HPDE6-E6E7 (cell line): ENCODE measurements around the gene CAMK2A.

ENCODE experiments used
- DNase-seq: peaks from one replicate; pipeline ENCODE4 v3.0.0; 2011; ENCODE audit warnings: missing footprints; ENCODE audit errors: extremely low spot score

The CAMK2A gene

DNA sequence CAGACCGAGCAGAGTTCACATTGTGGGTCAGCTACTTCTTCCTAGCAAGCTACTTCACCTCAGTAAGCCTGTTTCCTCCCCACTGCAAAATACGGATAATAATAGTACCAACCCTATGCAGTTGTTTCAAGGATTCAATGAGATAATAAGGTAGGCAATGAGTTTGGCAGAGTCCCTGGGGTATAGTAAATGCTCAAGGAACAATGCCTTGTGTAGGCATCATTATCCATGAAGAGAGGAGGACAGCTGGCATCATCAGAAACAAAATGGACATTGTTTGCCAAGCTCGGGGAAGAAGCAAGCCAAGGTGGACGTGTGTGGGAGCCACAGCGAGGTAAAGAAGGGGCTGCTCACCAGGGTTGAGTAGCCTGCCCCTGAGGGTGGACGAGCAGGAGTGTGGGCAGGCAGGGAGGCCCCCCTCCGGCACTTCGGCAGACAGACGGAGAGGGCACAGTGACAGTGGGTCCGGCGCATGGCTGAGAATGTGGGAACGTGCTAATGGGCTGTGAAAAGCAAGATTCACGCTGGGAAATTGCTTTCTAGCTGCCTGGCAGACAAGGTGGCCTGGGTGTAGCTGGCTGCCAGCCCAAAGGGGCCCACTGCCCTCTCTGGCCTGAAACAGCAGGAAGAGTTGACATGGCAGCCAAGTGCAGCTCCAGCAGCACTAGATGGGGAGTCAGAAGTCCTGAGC is 10.1 kb downstream of the CAMK2A start:
- no peak for DNase-seq

DNA sequence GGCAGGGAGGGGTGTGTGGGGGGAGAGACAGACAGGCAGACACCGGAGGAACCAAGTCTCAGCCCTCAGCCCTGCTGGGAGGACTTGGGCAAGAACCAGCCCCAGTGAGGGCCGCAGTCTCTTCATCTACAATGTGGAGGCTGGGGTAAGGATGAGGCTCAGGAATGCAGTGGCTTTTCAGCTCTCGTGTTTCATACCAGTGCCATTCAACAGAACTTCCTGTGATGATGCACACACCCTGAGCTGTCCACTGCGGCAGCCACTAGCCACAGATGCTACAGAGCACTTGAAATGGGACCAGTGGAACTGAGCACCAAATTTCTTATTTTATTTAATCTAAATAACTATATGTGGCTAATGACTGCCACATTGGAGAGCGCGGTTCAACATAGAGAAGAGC is 10.7 kb downstream of the CAMK2A start:
- no peak for DNase-seq

DNA sequence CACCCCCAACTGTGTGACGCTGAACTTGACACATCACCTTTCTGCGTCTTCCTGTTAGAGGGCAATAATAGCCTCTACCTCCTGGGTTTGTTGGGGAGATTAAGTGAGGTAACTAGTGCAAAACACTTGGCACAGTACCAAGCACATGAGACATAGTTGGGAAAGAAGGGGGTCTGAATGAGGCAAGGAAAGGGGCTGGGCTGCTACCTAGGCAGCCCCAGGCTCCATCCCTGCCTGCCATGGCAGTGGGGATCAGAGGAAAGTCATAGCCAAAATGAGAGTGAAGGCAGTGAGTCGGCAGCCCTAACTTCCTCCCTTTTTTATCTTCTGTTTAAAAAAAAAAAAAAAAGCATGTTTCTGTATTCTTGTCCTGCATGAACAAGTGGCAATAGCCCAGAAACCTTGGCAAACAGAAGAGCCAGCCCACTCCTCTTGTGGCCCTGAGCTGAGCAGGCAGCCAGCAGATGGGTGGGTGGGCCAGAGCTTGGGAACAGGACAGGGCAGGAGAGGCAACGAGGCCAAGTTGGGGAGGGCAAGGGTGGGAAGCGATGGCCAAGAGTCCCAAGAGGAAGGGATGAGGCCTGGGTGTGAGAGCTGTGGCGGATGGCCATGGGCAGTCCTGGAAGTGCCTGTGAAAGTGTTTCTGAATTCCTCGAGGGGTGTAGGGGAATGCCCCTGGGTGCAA is 11.4 kb downstream of the CAMK2A start:
- DNase-seq = no peak

DNA sequence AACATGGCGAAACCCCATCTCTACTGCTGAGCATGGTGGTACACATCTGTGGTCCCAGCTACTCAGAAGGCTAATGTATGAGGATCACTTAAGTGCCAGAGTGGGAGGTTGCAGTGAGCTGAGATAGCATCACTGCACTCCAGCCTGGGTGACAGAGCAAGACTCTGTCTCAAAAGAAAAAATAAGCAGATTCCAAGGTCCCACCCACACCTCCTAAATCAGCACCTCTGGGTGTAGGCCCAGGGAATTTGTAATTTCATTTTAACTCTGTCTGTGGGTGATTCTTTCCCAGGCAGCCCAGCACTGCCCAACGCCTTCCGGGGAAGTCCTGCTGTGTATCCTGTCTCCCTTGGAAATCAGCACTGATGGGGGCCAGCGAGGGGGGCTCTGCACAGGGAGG is 12.5 kb downstream of the CAMK2A start:
- DNase-seq = no peak

DNA sequence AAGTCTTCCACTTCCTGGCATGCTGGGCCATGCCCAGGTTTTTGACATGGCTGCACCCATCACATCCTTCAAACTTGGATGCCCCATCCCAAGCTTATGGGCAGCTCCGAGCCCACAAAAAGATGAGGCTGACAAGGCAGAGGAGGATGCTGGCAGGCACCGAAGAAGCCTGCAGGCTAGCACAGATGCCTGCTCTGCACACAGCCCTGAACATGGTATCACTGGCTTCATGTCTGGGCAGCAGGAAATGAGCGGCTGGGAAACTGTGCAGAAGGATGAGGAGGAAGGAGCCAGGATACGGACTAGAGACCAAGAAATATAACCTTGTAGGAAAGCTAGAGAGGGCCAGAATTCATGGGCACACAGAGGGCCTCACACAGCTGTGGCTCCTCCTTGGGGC is 14.8 kb downstream of the CAMK2A start:
- DNase-seq = no peak

DNA sequence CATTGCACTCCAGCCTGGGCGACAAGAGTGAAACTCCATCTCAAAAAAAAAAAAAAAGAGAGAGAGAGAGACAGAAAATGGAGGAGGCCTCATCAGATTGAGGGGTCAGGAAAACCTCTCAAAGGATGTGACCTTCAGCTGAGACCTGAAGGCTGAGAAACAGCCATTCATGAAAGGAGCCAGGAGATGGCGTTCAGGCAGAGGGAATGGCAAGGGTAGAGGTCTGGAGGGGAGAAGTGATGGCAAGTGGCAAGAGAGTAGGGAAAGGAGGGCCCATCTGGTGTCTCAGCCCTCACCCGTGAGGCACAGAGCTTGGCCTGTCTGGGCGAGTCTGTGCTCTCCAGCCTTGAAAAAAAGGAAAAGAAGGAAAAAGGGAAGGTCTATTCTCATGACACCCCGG is 17.0 kb downstream of the CAMK2A start:
- peak; percentile 49 for DNase-seq

DNA sequence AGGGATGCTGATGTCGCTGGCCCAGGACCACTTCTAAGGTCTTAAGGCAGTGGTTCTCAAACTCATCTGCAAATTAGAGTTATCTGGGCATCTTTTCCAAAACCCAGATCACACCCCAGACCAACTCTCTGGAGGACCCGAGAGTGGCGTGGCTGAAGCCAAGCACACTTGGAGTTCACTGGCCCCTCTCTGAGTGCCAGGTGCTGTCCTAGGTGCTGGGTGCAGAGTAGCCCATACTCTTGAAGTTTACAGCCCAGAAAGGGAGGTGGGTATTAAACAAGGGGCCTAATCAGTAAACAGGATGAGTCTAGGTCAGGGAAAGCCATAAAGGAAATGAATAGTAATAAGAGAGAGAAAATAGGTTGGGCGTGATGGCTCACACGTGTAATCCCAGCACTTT is 17.6 kb downstream of the CAMK2A start:
- no peak for DNase-seq

DNA sequence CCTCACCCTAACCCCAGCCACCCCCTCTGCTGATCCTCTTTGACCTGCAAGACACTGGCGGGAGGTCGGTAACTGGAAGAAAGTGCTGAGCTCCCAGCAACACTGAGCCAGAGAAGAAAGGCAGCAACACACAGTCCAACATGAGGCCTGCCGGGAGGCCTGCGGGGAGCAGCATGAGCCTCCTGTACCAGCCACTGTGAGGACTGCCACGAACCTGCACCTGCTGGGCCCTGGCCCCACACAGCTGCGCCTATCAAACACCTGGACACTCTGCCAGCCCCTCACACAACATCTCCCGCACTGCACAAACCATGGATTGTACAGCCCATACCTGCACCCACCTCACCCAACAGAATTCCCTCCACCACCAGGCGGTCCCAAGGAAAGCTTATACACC is 18.3 kb downstream of the CAMK2A start:
- no peak for DNase-seq

DNA sequence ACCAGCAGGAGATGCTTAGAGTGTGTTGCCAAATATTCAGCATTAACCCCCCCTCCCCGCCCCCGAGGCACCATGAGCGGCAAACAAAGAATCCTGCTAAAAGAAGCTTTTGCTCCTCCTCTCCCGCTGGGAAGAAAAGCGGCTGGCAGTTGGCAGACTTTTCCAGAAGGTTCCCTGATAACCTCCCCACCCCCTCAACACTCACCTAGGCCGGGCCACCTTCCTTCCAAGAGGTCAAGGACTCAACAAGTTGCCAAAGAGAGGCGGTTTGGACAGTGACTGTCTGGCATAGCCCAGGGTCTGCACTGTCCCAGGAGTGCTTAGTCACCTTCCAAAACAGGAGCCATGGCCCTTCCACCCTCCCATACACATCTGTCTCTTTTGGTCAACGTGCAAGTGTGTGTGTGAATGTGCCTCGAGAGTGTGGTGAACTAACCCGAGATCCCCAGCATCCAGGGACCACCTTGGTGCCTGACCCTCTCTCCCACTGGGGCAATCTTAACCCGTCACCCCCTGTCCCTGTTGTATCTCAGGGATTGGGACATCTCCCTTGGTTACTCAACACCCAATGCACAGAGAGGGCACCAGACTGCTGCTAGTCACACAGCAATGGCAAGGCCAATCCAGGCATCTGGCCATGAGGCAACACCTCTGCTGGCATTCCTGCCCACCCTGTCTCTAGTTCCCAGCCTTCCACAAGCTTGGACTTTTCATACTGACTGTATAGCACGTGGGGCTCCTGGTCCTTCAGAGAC is 18.9 kb downstream of the CAMK2A start:
- no peak for DNase-seq

DNA sequence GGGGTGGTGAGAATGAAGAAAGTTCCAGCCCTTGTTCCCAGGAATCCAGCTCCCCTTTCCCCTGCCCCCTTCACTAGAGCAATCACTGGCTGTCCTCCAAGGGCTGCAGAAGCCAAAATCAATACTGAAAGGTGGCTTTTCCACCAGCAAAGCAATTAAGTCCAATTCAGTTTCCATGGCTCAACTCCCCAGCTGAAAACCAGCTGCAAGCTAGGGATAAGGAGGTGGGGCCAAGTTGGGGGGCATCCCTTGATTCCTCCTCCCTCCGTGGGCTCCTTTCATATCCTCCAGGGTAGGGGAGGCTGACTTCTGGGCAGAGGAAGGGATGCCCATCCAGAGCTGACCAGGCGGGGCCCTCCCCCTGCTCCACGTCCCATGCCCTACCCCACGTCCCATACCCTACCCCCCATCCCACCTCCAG is 22.7 kb downstream of the CAMK2A start:
- DNase-seq = no peak

DNA sequence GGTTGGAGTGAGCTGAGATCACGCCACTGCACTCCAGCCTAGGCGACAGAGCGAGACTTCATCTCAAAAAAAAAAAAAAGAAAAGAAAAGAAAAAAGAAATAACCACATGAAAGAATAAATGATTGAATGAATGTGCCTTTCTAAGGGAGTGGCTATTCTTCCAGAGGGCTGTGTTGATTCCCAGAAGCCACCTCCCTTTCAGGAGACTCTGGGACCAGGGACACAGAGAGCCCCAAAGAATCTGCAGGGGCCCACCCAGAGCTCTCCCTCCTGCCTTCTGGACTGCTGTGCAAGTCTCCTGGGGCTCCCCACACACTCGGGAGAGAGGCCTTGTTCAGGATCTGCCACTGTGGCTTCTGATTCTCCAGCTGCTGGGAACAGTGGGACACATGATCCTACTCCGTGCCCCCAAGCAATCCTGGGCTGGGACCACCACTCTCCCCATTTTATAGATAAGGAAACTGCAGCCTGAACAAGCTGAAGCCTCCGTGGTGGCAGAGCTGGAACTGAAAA is 23.6 kb downstream of the CAMK2A start:
- no peak for DNase-seq

DNA sequence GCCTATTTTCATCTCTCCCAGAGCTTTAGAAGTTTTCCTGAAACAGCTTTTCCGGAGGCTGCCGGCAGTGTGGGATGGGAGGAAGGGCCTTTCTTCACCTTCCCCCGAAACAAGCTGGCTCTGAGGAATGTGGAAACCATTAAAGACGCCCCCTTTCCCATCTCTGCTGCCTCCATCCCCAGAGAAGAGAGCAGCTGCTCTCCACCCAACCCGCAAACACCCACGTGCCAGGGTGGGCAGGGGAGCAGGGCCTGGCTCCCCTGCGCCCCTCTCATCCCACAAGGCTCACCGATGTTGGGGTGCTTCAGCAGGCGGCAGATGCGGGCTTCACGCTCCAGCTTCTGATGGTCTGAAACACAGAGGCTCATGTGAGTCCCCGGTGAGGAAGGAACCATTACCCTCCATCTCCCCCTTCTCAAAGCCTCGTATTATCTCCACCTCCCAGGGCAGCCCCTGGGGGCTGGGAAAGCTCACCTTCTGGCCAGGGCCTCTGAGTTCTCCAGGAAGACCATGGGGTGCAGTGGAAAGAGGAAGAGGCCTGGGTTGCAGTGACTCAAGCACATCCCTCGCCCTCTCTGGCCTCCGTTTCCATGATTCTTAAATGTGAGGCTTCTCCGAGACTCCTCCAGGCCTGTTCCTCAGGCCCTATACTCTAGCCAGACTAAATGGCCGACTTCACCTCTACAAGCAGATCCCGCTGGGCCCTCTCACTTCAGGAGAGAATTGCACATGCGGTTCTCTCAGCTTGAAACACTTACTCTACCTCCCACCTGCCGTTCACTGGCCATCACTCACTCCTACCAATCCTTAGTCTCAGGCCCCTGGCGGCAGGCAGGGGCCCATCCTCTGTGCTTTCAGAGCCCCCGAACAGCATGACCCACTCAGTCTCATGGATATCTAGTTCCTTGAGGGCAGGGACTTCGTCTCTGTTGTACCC is 24.6 kb downstream of the CAMK2A start:
- no peak for DNase-seq

DNA sequence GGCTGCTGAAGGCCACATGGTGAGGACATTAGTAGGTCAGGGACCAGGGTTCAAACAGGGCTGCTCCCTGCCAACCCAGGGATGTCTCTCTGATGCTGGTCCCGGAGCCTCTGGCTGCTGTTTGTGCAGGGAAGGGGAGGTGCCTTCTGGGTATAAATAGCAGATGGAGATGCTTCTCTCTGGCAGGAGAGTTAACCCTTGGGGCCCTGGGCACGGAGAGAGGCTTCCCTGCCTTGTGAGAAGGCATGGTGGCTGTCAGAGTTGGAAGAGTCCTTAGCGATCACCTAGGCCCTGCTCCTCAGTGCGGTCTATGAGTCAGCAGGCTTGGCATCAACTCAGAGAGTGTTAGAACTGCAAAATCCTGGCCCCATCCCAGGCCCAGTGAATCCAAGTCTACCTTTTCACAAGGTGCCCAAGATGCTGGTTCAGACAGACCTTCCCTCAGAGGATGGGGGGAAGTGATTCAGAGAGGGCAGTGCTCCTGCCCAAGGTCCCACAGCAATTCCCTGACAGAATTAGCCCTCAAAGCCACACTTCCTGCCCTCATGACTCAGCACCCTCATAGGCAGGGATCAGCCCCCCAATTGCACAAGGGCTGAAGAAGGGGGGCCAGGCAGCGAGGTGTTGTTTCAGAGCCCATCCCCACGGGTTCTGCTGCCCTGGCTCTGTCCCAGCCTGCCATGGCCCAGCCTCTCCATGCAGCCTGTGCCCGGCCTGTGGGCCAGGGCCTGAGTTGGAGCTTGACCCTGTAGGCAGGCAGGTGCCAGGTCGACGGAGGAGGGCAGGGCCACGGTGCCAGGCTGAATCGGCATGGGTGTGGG is 25.6 kb downstream of the CAMK2A start:
- DNase-seq = peak; percentile 95

DNA sequence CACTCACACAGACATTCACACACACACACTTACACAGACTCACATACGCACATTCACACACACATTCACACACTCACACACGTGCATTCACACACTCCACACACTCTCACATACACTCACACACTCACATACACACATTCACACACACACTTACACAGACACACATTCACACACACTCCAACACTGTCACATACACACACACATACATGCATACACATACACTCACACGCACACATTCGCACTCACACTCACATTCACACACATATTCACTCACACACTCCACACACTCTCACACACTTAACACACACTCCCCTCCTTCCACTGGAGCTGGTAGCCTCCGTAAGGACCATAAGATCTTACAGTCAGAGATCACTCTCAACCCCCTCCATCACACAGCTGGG is 26.2 kb downstream of the CAMK2A start:
- no peak for DNase-seq

DNA sequence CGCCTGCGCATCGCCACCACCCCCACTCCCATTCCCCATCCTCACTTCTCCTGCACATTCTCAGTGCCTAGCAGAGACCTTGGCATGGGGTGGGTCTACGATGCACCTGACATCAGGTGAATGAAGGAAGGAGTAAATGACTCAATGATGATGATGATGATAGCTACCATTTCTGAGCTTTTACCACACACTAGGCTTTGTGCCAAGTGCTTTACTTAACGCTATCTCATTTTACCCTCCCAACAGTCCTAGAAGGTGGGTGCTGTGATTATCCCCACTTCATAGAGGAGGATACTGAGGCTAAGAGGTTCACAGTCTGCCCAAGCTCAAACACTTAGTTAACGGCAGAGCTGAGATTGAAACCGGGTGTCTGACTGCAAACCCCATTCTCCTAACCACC is 27.1 kb downstream of the CAMK2A start:
- DNase-seq = no peak

DNA sequence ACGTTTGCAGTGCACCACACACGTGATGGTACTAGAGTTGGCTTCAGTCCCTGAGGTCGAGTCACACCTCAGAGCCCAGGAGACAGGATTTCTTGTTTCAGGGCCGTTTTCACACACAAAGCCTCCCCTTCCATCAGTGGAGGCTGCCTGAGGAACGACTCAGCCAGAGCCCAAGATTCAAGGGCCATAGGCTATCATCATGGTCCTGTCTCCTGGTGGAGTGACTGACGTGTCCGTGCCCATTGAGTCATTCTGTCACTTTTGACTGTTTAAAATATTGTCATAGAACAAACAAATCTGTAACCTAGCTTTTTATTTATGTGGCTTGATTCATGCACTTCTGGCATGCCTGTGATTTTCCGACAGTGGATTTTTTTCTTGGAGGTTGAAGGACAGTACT is 28.3 kb downstream of the CAMK2A start:
- no peak for DNase-seq

DNA sequence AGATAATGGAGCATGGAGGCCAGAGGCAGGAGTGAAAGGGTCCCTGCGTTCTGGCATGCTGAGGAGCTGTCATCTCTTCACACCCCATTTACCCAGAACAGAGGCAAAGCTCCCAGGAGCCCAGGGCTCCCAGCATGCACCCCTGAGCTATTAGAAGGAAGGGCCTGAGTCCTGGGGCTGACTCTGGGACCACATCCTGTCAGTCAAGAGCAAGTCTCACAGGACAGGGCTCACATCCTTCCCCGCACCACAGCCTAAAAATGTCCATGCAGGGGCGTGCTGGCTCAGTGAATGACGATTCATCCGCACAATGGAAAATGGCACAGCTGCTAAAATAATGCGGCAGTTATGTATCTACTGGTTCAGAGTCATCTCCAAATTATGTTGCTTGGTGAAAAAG is 31.4 kb downstream of the CAMK2A start:
- no peak for DNase-seq

DNA sequence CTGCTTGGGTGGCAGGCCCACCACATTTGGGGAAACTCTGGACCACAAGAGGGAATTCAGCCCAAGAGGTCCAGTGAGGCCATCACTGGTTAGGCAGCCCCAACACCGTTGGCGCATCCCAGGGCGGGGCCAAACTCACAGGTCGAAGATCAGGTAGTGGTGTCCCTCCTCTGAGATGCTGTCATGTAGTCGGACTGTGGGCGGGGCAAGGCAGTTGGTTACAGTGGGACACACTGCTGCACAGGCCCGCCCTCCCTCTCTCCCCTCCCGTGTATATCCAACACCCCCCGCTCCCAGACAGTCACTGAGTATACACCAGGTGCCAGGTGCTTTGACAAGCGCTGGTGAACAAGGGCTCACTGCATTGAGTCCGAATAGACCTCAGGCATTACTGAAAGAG is 32.1 kb downstream of the CAMK2A start:
- no peak for DNase-seq

DNA sequence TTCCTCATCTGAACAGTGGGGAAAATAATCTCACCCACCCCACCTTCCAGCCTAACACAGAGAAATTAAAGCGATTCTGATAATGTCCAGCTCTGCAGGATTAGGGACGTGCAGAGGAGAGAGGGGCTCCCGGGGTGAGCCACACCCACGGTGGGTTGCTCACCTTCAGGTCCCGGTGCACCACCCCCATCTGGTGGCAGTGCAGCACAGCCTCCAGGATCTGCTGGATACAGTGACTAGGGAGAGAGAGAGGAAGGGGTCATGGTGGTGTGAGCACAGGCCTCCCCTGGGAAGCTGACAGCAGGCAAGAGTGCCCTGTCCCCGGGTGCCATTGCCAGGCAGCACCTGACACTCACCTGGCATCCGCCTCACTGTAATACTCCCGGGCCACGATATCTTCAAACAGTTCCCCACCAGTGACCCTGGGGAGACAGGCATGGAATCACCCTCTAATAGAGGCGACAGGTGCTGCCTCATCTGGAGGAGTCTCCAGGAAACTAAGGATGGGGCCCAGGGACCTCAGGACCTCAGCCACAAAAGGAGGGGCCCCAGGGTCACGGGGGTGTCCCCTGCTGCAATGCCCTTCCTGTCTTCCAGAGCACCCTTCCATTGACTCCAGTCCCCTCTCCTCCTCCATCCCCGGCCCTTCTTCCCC is 33.0 kb downstream of the CAMK2A start:
- no peak for DNase-seq
